PC-3 (cell line): ENCODE results near the gene CDK10.

Experiments
- EZH2 ChIP-seq: fragments of 300-600 bp; sonication (generic); IDR thresholded peaks from one replicate; pipeline ENCODE4 v1.6.1; 2017; ENCODE audit warnings: antibody characterized with exemption, mild to moderate bottlenecking, low read length; ENCODE audit not compliant: unreplicated experiment
- EZH2phosphoT487 ChIP-seq: fragments of 300-600 bp; sonication (generic); IDR thresholded peaks from 2 replicates; pipeline ENCODE4 v1.6.1; 2018; ENCODE audit warnings: mild to moderate bottlenecking, antibody characterized with exemption, low read length, borderline replicate concordance
- TF ChIP-seq, protein P1 (sequence below): fragments of 300-600 bp; sonication (generic); conservative IDR thresholded peaks from 2 replicates; pipeline ENCODE4 v1.5.1; 2017; ENCODE audit warnings: antibody characterized with exemption, low read depth, mild to moderate bottlenecking, low read length

DNA sequence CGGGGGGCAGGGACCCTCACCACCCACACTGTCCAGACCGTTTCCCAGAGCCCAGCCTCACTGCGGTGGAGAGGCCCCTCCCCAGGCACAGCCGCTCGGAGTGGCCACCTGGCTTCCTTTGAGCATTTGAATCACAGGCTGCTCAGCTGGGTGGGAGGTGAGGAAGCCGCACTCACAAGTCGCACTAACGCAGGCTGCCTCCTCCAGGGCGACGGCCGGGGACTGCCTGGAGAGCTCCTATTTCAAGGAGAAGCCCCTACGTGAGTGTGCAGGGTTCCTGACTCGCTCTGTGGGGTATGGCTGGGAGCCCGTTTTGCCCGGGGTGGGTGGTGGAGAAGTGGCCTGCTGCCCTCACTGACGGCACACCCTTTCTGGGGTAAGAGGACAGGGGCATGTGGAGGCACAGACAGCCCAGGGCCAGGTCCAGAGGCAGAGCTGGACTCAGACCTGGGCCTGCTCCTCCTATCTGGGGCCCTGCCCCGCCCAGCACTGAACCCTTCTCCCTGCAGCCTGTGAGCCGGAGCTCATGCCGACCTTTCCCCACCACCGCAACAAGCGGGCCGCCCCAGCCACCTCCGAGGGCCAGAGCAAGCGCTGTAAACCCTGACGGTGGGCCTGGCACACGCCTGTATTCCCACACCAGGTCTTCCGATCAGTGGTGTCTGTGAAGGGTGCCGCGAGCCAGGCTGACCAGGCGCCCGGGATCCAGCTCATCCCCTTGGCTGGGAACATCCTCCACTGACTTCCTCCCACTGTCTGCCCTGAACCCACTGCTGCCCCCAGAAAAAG, 8.8 kb downstream of the CDK10 start:
- TF ChIP-seq, protein P1, sequence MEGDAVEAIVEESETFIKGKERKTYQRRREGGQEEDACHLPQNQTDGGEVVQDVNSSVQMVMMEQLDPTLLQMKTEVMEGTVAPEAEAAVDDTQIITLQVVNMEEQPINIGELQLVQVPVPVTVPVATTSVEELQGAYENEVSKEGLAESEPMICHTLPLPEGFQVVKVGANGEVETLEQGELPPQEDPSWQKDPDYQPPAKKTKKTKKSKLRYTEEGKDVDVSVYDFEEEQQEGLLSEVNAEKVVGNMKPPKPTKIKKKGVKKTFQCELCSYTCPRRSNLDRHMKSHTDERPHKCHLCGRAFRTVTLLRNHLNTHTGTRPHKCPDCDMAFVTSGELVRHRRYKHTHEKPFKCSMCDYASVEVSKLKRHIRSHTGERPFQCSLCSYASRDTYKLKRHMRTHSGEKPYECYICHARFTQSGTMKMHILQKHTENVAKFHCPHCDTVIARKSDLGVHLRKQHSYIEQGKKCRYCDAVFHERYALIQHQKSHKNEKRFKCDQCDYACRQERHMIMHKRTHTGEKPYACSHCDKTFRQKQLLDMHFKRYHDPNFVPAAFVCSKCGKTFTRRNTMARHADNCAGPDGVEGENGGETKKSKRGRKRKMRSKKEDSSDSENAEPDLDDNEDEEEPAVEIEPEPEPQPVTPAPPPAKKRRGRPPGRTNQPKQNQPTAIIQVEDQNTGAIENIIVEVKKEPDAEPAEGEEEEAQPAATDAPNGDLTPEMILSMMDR: no peak
- no peak for TF ChIP-seq EZH2
- no peak for TF ChIP-seq EZH2phosphoT487
